Activated T-cell treated with anti-CD3 and anti-CD28 coated beads, Interleukin-2, amount 50 U/mL, for 24 hours (primary cell): ENCODE measurements around the gene PAPPA2.

Experiments used
- DNase-seq: peaks from one replicate; pipeline ENCODE4 v3.0.0-alpha.2; 2020
- H3K27ac Mint-ChIP-seq: 2 replicates; pipeline ENCODE4 v1.8.0; 2020; ENCODE audit warnings: mild to moderate bottlenecking, mixed read lengths
- H3K27me3 Mint-ChIP-seq: 2 replicates; pipeline ENCODE4 v1.8.0; 2020; ENCODE audit warnings: mixed read lengths
- H3K36me3 Mint-ChIP-seq: 2 replicates; pipeline ENCODE4 v1.8.0; 2020; ENCODE audit warnings: low read depth, mixed read lengths
- H3K4me1 Mint-ChIP-seq: 2 replicates; pipeline ENCODE4 v1.8.0; 2020; ENCODE audit warnings: low read depth, mixed read lengths
- H3K4me3 Mint-ChIP-seq: 2 replicates; pipeline ENCODE4 v1.8.0; 2020; ENCODE audit warnings: mild to moderate bottlenecking, moderate library complexity, mixed read lengths
- H3K9me3 Mint-ChIP-seq: 2 replicates; pipeline ENCODE4 v1.8.0; 2020; ENCODE audit warnings: mixed read lengths

PAPPA2 gene

GRCh38 chr1:176529395-176530090 lies 66.6 kb downstream of the PAPPA2 start:
- Mint-ChIP-seq H3K27ac (no peak overlapping the region), H3K36me3 (no peaks in the 10 kb centered on the region), H3K4me1 (no peaks in the 10 kb centered on the region), H3K9me3 (no peaks in the 10 kb centered on the region), H3K27me3 (no peaks in the 10 kb centered on the region), H3K4me3 (no peak overlapping the region)
- DNase-seq = no peak

- H3K36me3 Mint-ChIP-seq = no peaks in the 10 kb centered on the region
- no peak overlapping the region for H3K27ac Mint-ChIP-seq
- H3K27me3 Mint-ChIP-seq = no peaks in the 10 kb centered on the region
- no peak for DNase-seq
- H3K4me3 Mint-ChIP-seq = no peak overlapping the region
- H3K4me1 Mint-ChIP-seq = no peaks in the 10 kb centered on the region
- no peaks in the 10 kb centered on the region for H3K9me3 Mint-ChIP-seq
Measured at GRCh38 chr1:176531036-176531435, 68.1 kb downstream of the PAPPA2 start.

- H3K27me3 Mint-ChIP-seq = no peaks in the 10 kb centered on the region
- H3K27ac Mint-ChIP-seq = no peak overlapping the region
- no peak for DNase-seq
- H3K4me1 Mint-ChIP-seq = no peaks in the 10 kb centered on the region
- H3K36me3 Mint-ChIP-seq = no peaks in the 10 kb centered on the region
- H3K9me3 Mint-ChIP-seq = no peaks in the 10 kb centered on the region
- H3K4me3 Mint-ChIP-seq = no peak overlapping the region
Measured at GRCh38 chr1:176531921-176532897, 69.2 kb downstream of the PAPPA2 start.

- Mint-ChIP-seq H3K36me3 (no peaks in the 10 kb centered on the region), H3K27me3 (no peaks in the 10 kb centered on the region), H3K4me3 (no peak overlapping the region), H3K27ac (no peak overlapping the region), H3K9me3 (no peaks in the 10 kb centered on the region), H3K4me1 (no peaks in the 10 kb centered on the region)
- DNase-seq = no peak
Measured at GRCh38 chr1:176533020-176533419, 70.0 kb downstream of the PAPPA2 start.

GRCh38 chr1:176536588-176536987 lies 73.6 kb downstream of the PAPPA2 start:
- Mint-ChIP-seq H3K4me3 (no peak overlapping the region), H3K9me3 (no peaks in the 10 kb centered on the region), H3K27ac (no peak overlapping the region), H3K36me3 (no peaks in the 10 kb centered on the region), H3K27me3 (peaks cover 3% of the 10 kb centered on the region), H3K4me1 (no peaks in the 10 kb centered on the region)
- no peak for DNase-seq

GRCh38 chr1:176539018-176539417 lies 76.0 kb downstream of the PAPPA2 start:
- Mint-ChIP-seq H3K4me1 (no peaks in the 10 kb centered on the region), H3K27ac (no peak overlapping the region), H3K36me3 (no peaks in the 10 kb centered on the region), H3K4me3 (no peak overlapping the region), H3K27me3 (peaks cover 3% of the 10 kb centered on the region), H3K9me3 (peaks cover 4% of the 10 kb centered on the region)
- no peak for DNase-seq

- no peak for DNase-seq
- Mint-ChIP-seq H3K4me1 (no peaks in the 10 kb centered on the region), H3K27ac (no peak overlapping the region), H3K36me3 (no peaks in the 10 kb centered on the region), H3K27me3 (peaks cover 6% of the 10 kb centered on the region), H3K4me3 (no peak overlapping the region), H3K9me3 (peaks cover 4% of the 10 kb centered on the region)
Measured at GRCh38 chr1:176540428-176540827, 77.5 kb downstream of the PAPPA2 start.

- Mint-ChIP-seq H3K4me3 (no peak overlapping the region), H3K36me3 (no peaks in the 10 kb centered on the region), H3K27me3 (peaks cover 6% of the 10 kb centered on the region), H3K4me1 (no peaks in the 10 kb centered on the region), H3K27ac (no peak overlapping the region), H3K9me3 (peaks cover 4% of the 10 kb centered on the region)
- DNase-seq = no peak
Measured at GRCh38 chr1:176541663-176542062, 78.7 kb downstream of the PAPPA2 start.

- H3K4me1 Mint-ChIP-seq = no peaks in the 10 kb centered on the region
- H3K36me3 Mint-ChIP-seq = no peaks in the 10 kb centered on the region
- no peak overlapping the region for H3K27ac Mint-ChIP-seq
- DNase-seq = no peak
- H3K27me3 Mint-ChIP-seq = peaks cover 6% of the 10 kb centered on the region
- H3K4me3 Mint-ChIP-seq = no peak overlapping the region
- H3K9me3 Mint-ChIP-seq = peaks cover 4% of the 10 kb centered on the region
Measured at GRCh38 chr1:176542352-176542751, 79.4 kb downstream of the PAPPA2 start.

GRCh38 chr1:176543360-176544129 lies 80.6 kb downstream of the PAPPA2 start:
- Mint-ChIP-seq H3K9me3 (peaks cover 4% of the 10 kb centered on the region), H3K27ac (no peak overlapping the region), H3K4me3 (no peak overlapping the region), H3K27me3 (peaks cover 6% of the 10 kb centered on the region), H3K4me1 (no peaks in the 10 kb centered on the region), H3K36me3 (no peaks in the 10 kb centered on the region)
- DNase-seq = no peak

GRCh38 chr1:176545034-176545639 lies 82.2 kb downstream of the PAPPA2 start:
- H3K9me3 Mint-ChIP-seq = peaks cover 4% of the 10 kb centered on the region
- DNase-seq = no peak
- H3K27ac Mint-ChIP-seq = no peak overlapping the region
- H3K4me3 Mint-ChIP-seq = no peak overlapping the region
- peaks cover 6% of the 10 kb centered on the region for H3K27me3 Mint-ChIP-seq
- no peaks in the 10 kb centered on the region for H3K4me1 Mint-ChIP-seq
- no peaks in the 10 kb centered on the region for H3K36me3 Mint-ChIP-seq

- H3K36me3 Mint-ChIP-seq = no peaks in the 10 kb centered on the region
- no peak overlapping the region for H3K27ac Mint-ChIP-seq
- peaks cover 4% of the 10 kb centered on the region for H3K9me3 Mint-ChIP-seq
Measured at GRCh38 chr1:176546825-176547224, 83.8 kb downstream of the PAPPA2 start.

GRCh38 chr1:176551146-176551545 lies 88.2 kb downstream of the PAPPA2 start:
- H3K4me1 Mint-ChIP-seq = no peaks in the 10 kb centered on the region
- peaks cover 35% of the 10 kb centered on the region for H3K27me3 Mint-ChIP-seq
- no peaks in the 10 kb centered on the region for H3K36me3 Mint-ChIP-seq
- H3K4me3 Mint-ChIP-seq = no peak overlapping the region
- H3K9me3 Mint-ChIP-seq = no peaks in the 10 kb centered on the region
- no peak overlapping the region for H3K27ac Mint-ChIP-seq
- no peak for DNase-seq

More at GRCh38 chr1:176546825-176547224, 83.8 kb downstream of the PAPPA2 start:
- no peak for DNase-seq
- Mint-ChIP-seq H3K4me3 (no peak overlapping the region), H3K27me3 (peaks cover 13% of the 10 kb centered on the region), H3K4me1 (no peaks in the 10 kb centered on the region)
